H1 (cell line): ENCODE results near the gene GBE1. TPM values are rescaled to one million over a fixed set of nuclear protein-coding genes. Genes with fewer than 3 reads are reported as not detected.

Source experiments
- BACH1 ChIP-seq: IDR thresholded peaks from 2 replicates; pipeline ENCODE4 v1.6.1; 2012; ENCODE audit warnings: low read length, improper control_type of control experiment
- HDAC2 ChIP-seq, 2 experiments: fragments of 300-600 bp in 1 of 2; sonication (generic) in 1 of 2; IDR thresholded peaks; 2 replicates each; pipeline ENCODE4 v1.6.1; 2011 to 2012; ENCODE audit warnings: low read depth in 2 of 2, low read length in 2 of 2, mild to moderate bottlenecking in 2 of 2, moderate library complexity in 2 of 2, borderline replicate concordance in 1 of 2, inconsistent platforms in 1 of 2
- RAD21 ChIP-seq, 2 experiments: IDR thresholded peaks in 1 of 2; conservative IDR thresholded peaks in 1 of 2; 2 replicates each; pipeline ENCODE4 v1.6.1; 2011; ENCODE audit warnings: low read depth in 2 of 2, low read length in 2 of 2, improper control_type of control experiment in 1 of 2, inconsistent platforms in 1 of 2, mild to moderate bottlenecking in 1 of 2, moderate library complexity in 1 of 2
- SAP30 ChIP-seq: fragments of 300-600 bp; sonication (generic); IDR thresholded peaks from 2 replicates; pipeline ENCODE4 v1.7.1; 2012; ENCODE audit warnings: low read length, moderate library complexity, mild to moderate bottlenecking, inconsistent platforms; ENCODE audit not compliant: insufficient read depth, insufficient replicate concordance
- SIN3A ChIP-seq, 2 experiments: IDR thresholded peaks in 1 of 2; conservative IDR thresholded peaks in 1 of 2; 2 replicates each; pipeline ENCODE4 v1.6.1; 2011 to 2012; ENCODE audit warnings: low read length in 2 of 2, improper control_type of control experiment in 1 of 2, low read depth in 1 of 2, mild to moderate bottlenecking in 1 of 2
- polyA plus RNA-seq, 7 experiments: library from polyadenylated mRNA; depleted of rRNA in 3 of 7; stranded (reverse) in 5 of 7; unstranded in 2 of 7; fragments of >200 nt in 5 of 7; fragments of 200-250 nt in 2 of 7; gene quantifications; 1 replicate in 5 of 7; 2 replicates in 1 of 7; 4 replicates in 1 of 7; pipeline versions ENCODE4 v1.2.1 to v1.2.3, GENCODE V29; 2011 to 2013; ENCODE audit warnings: missing spikeins in 2 of 7, mixed read lengths in 2 of 7
- total RNA-seq: library from RNA; stranded (reverse); fragmentation: NEBNext Ultra II Directional; extraction: Animal tissue kit (Norgen Biotek cat#: 25700); gene quantifications from 2 replicates; pipeline ENCODE4 v1.2.1, GENCODE V29; 2021

Gene GBE1
- total and polyA plus RNA-seq, 2 of the 8 experiments (the other 6 are each of a cell fraction or from before 2014, with no cell fraction given), result 3.3 to 7.3 TPM

- TF ChIP-seq RAD21 (IDR thresholded peaks at IDR 0.05 in 1 of 2, conservative IDR thresholded peaks at IDR 0.05 in 1 of 2; ENCODE audit: low read depth in 2 of 2, low read length in 2 of 2), result no peak
- TF ChIP-seq SAP30, result no peak
- TF ChIP-seq BACH1, result no peak
- TF ChIP-seq SIN3A (conservative IDR thresholded peaks at IDR 0.05 in 1 of 2, IDR thresholded peaks at IDR 0.05 in 1 of 2; ENCODE audit: low read depth in 1 of 2, low read length in 2 of 2), result no peak
- TF ChIP-seq HDAC2 (IDR thresholded peaks at IDR 0.05; ENCODE audit: borderline replicate concordance in 1 of 2, low read depth in 2 of 2, low read length in 2 of 2), result no peak
- TF ChIP-seq, all 59 proteins: peak for 0
Observed at GRCh38 chr3:81734742-81735141, 26.7 kb downstream of the GBE1 start (continued).
